Right lobe of liver (tissue), 6 donors: Measurements from ENCODE around the gene RPTOR. TPM values are rescaled to one million over a fixed set of nuclear protein-coding genes. Genes with fewer than 3 reads are reported as not detected.

ENCODE experiments used
- ATAC-seq, 4 donors: fragments of 200-7000 bp; cut with Tn5 transposase; one replicate each; pipeline ENCODE4 v1.9.1; 2020; ENCODE audit warnings: mild to moderate bottlenecking in 4 of 4, moderate library complexity in 4 of 4
- DNase-seq, 3 donors: peaks; one replicate each; pipeline ENCODE4 v3.0.0-alpha.2; 2020
- H3K27ac ChIP-seq, 3 donors: fragments of 200-600 bp; one replicate each; pipeline ENCODE4 v1.8.0; 2022
- H3K27me3 ChIP-seq, 2 donors: fragments of 200-600 bp; one replicate each; pipeline ENCODE4 v1.8.0; 2022
- H3K36me3 ChIP-seq, 4 donors: fragments of 200-600 bp; sonication (generic) in 1 of 4; one replicate each; pipeline versions ENCODE4 v1.5.1 to v1.8.0; 2017 to 2022; ENCODE audit warnings: control low read depth in 1 of 4
- H3K4me1 ChIP-seq, 4 donors: fragments of 200-600 bp; sonication (generic) in 1 of 4; one replicate each; pipeline versions ENCODE4 v1.5.1 to v1.8.0; 2017 to 2022; ENCODE audit warnings: control low read depth in 1 of 4
- H3K4me3 ChIP-seq, 3 donors: fragments of 200-600 bp; one replicate each; pipeline ENCODE4 v1.8.0; 2022
- H3K9me3 ChIP-seq, 4 donors: fragments of 200-600 bp; sonication (generic) in 1 of 4; one replicate each; pipeline versions ENCODE4 v1.5.1 to v1.8.0; 2017 to 2022; ENCODE audit warnings: control low read depth in 1 of 4
- POLR2A ChIP-seq: fragments of 450-650 bp; IDR thresholded peaks from one replicate; pipeline ENCODE4 v1.6.1; 2017; ENCODE audit warnings: antibody characterized with exemption, mild to moderate bottlenecking
- WGBS: methylation state at CpG from one replicate; pipeline ENCODE4 v1.1.6; 2018; ENCODE audit warnings: low coverage, low lambda C conversion rate; ENCODE audit not compliant: insufficient coverage; ENCODE audit errors: missing lambda C conversion rate; 5-methylcytosine and 5-hydroxymethylcytosine counted together
- intact Hi-C, 2 donors: fragments of 100-400 bp; cut with DNase I; formaldehyde crosslinking; loops; one replicate each; pipeline versions ENCODE4 v1.11.2 to v1.14.1; 2022
- total RNA-seq, 6 experiments: library from RNA; depleted of rRNA in 2 of 6; stranded (reverse); fragments of >200 nt in 2 of 6; fragmentation: NEBNext Ultra II Directional in 3 of 6; extraction: Animal tissue kit (Norgen Biotek cat#: 25700) in 3 of 6; gene quantifications; one replicate each; pipeline versions ENCODE4 v1.1.0 to v1.2.4, GENCODE V29; 2016 to 2023
- TF ChIP-seq, protein P1 (sequence below), 4 donors: fragments of 200-600 bp in 3 of 4; fragments of 450-650 bp in 1 of 4; IDR thresholded peaks; one replicate each; pipeline versions ENCODE4 v1.5.1 to v1.8.0; 2016 to 2022; ENCODE audit warnings: antibody characterized with exemption in 4 of 4, mild to moderate bottlenecking in 2 of 4
- donor health status: DM: no; HTN: yes; CAD: no.
- donor health status: DM: no; HTN: no; CAD: no.
- donor health status: DM: no; HTN: no; CAD: no.
- donor health status: DM: no; HTN: yes; CAD: no.
- donor health status: DM: no; HTN: yes; CAD: no.

Gene RPTOR
- total RNA-seq, 6 experiments from 2014 or later: 13.1 to 24.0 (median 15.5) TPM

DNA sequence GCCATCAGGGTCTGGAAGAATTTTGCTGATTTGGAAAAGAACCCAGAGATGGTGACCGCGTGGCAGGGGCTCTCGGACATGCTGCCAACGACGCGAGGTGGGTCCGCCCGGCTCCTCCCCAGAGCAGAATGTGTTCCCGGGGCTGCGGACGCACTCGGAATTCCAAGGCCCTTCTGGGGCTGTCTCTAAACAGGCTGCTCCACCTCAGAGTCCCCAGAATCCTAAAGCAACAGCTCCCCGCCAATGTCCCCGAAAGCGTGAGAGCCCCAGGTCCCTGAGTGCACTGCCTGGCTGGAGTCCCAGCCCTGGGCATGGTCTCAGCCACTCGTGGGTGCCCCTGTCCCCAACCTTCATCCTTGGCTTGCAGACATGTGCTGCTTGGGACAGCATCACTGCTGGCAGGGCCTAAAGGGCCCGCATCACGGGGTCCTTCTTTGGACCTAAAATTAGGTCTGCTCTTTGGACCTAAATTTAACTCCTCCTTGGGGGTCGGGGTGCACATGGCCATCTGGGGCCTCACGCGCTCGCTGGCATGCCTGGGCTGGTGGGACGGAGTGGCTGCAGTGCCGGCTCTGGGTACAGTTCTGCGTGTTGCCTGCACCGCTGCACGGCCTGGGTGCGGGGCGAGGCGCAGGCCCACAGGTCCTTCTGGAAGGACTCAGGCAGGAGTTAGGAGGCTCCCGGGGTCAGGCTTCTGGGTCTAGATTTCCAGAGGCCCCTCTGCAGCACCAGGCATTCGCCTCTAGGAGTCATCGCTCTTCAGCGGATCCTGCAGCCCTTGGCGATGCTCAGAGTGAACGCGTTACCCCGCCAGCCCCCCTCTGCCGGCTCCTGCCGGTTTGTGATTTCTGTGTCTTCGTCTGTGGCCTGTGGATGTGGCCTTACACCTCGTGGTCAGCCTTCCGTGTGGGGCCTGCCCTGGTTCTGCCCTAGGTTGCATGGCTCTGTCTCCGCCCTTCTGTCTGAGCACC is 405.1 kb downstream of the RPTOR start:
- Histone ChIP-seq H3K4me3 (no peak overlapping the region), H3K27me3 (no peaks in the 10 kb centered on the region), H3K9me3 (no peaks in the 10 kb centered on the region), H3K36me3 (peaks cover 0 to 8% (median under 1%) of the 10 kb centered on the region in 4 donors), H3K27ac (no peak overlapping the region), H3K4me1 (no peaks in the 10 kb centered on the region)
- intact Hi-C loops: no loop called here
- ATAC-seq (no peak), DNase-seq (peak in 2 of 3 donors; percentile 40 to 49)
- TF ChIP-seq, protein P1, sequence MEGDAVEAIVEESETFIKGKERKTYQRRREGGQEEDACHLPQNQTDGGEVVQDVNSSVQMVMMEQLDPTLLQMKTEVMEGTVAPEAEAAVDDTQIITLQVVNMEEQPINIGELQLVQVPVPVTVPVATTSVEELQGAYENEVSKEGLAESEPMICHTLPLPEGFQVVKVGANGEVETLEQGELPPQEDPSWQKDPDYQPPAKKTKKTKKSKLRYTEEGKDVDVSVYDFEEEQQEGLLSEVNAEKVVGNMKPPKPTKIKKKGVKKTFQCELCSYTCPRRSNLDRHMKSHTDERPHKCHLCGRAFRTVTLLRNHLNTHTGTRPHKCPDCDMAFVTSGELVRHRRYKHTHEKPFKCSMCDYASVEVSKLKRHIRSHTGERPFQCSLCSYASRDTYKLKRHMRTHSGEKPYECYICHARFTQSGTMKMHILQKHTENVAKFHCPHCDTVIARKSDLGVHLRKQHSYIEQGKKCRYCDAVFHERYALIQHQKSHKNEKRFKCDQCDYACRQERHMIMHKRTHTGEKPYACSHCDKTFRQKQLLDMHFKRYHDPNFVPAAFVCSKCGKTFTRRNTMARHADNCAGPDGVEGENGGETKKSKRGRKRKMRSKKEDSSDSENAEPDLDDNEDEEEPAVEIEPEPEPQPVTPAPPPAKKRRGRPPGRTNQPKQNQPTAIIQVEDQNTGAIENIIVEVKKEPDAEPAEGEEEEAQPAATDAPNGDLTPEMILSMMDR (IDR thresholded peaks at IDR 0.05): no peak
- no peak for TF ChIP-seq POLR2A
- WGBS: 83% methylated on average over 8 of the region's 44 CpGs

DNA sequence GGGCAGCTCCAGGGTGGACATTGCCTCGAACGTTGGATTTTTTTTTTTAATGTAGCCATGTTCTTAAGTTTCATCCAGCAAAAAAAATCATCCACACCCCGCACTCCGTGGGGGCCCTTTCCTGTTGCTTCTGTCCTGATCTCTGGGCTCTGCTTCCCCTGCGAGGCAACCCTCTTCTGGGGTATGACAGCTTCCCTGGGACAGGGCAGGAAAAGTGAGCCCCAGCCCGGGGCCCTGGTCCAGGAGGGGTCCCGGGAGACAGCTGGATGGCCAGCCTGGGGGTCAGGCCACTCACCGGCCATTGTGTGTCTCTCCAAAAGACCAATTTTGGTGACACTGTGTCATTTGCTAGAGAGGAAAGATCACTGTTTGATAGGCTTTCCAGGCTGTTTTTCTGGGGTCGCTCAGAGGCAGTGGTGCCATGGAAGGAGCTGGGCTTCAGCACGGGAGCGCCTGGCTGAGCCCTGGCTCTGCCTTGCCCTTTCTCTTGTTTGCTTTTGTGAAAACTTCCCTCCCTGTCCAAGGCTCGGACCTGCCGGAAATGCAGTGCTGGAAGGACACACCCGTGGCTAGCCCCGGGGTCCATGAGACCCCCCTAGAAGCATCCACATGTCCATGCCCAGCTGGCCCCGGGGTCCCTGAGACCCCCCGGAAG is 406.0 kb downstream of the RPTOR start:
- intact Hi-C loops: no loop called here
- Histone ChIP-seq H3K27me3 (no peaks in the 10 kb centered on the region), H3K27ac (no peak overlapping the region), H3K9me3 (no peaks in the 10 kb centered on the region), H3K36me3 (peaks cover 0 to 8% (median under 1%) of the 10 kb centered on the region in 4 donors), H3K4me3 (no peak overlapping the region), H3K4me1 (no peaks in the 10 kb centered on the region)
- no peak for TF ChIP-seq POLR2A
- TF ChIP-seq, protein P1 (IDR thresholded peaks at IDR 0.05): no peak
- 83% methylated on average over 7 of the region's 17 CpGs for WGBS
- ATAC-seq (no peak), DNase-seq (no peak)

DNA sequence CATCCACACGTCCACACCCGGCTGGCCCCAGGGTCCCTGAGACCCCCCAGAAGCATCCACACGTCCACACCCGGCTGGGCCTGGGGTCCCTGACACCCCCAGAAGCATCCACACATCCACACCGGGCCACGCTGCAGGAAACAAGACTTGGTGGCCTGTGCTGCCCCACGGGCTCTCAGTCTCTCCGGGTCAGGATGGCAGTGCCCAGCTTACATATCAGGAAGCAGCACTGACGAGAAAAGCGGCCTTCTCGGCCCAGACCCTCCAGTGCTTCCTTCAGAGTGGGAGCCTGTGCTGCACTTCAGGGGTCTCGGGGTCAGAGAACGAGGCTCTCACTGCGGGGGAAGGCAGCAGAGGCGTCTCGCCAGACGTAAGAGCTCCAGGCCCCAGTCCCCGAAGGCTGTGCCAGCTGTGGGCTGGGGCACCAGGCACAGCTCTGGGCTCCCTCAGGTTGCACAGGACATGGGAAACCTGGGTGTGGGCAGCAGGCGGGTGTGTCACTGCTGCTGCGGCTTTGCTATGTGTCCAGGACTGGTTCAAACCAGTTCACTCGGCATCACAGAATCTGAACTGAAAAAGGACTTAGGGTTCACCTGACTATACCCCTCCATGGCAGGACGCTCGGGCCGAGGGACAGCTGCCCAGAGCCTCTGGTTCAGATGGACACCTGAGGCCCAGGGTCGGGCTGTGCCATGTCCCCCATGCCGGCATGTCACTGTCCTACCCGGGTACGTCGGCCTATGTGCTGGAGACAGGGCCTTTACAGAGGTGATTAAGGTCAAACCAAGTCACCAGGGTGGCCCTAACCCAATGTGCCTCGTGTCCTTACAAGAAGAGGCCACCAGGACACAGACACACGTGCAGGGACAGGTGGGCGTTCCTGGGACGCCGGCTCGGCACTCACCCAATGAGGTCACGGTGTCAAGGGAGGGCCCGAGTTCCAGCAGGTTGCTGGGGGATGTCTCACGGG is 406.8 kb downstream of the RPTOR start:
- WGBS: 92% methylated on average over 12 of the region's 38 CpGs

More for the DNA sequence above, 406.8 kb downstream of the RPTOR start:
- intact Hi-C loops: no loop called here
- Histone ChIP-seq H3K4me3 (no peak overlapping the region), H3K9me3 (no peaks in the 10 kb centered on the region), H3K27me3 (no peaks in the 10 kb centered on the region), H3K36me3 (peaks cover 0 to 8% (median under 1%) of the 10 kb centered on the region in 4 donors), H3K4me1 (no peaks in the 10 kb centered on the region), H3K27ac (no peak overlapping the region)
- peak in 2 of 4 donors; percentile 6 to 7 for ATAC-seq
- TF ChIP-seq, protein P1 (IDR thresholded peaks at IDR 0.05): no peak
- TF ChIP-seq POLR2A: no peak
- peak in 1 of 3 donors; percentile 43 for DNase-seq
